Measurements from ENCODE around the gene TP53RK. TPM values are rescaled to one million over a fixed set of nuclear protein-coding genes. Genes with fewer than 3 reads are reported as not detected.

TP53RK gene
- total and polyA plus RNA-seq, 2 of the 13 experiments (the other 11 are each of a cell fraction or from before 2014, with no cell fraction given) = 12.9 to 25.5 TPM

GRCh38 chr20:46713957-46714834 is 25.0 kb upstream of the TP53RK start (continued):
- TF ChIP-seq ZBTB43 (CRISPR knock-in tag; conservative IDR thresholded peaks at IDR 0.05) (no peak), POGK (CRISPR knock-in tag; conservative IDR thresholded peaks at IDR 0.05) (no peak), MED8 (CRISPR knock-in tag; IDR thresholded peaks at IDR 0.05; ENCODE audit: insufficient replicate concordance) (no peak), POLR2AphosphoS5 (IDR thresholded peaks at IDR 0.05; ENCODE audit: low read depth, low read length) (0 out of 2 replicates have a peak, but pooled peaks have one; percentile 12), SOX5 (CRISPR knock-in tag; IDR thresholded peaks at IDR 0.05; ENCODE audit: borderline replicate concordance) (no peak), PBX2 (CRISPR knock-in tag; IDR thresholded peaks at IDR 0.05) (no peak), ZNF260 (CRISPR knock-in tag; IDR thresholded peaks at IDR 0.05; ENCODE audit: borderline replicate concordance, low read depth) (no peak), ZSCAN31 (CRISPR knock-in tag; IDR thresholded peaks at IDR 0.05; ENCODE audit: low read depth) (no peak), RNF219 (CRISPR knock-in tag; IDR thresholded peaks at IDR 0.05) (no peak), FOXA3 (CRISPR knock-in tag; IDR thresholded peaks at IDR 0.05) (no peak), ZNF772 (CRISPR knock-in tag; IDR thresholded peaks at IDR 0.05) (no peak), ZNF777 (CRISPR knock-in tag; IDR thresholded peaks at IDR 0.05) (no peak), ZNF318 (CRISPR knock-in tag; IDR thresholded peaks at IDR 0.05) (no peak)

Measured in HepG2 (cell line).